K562 (cell line): Measurements from ENCODE around the gene MTMR10. TPM values are rescaled to one million over a fixed set of nuclear protein-coding genes. Genes with fewer than 3 reads are reported as not detected.

ENCODE experiments used
- CBX8 ChIP-seq: fragments of 200-600 bp; sonication (generic); IDR thresholded peaks from 2 replicates; pipeline ENCODE4 v1.6.1; 2012; ENCODE audit warnings: borderline replicate concordance, mixed run types, low read depth, mild to moderate bottlenecking, moderate library complexity, mixed read lengths, low read length, control low read depth, inconsistent platforms; ENCODE audit not compliant: poor library complexity, severe bottlenecking; ENCODE audit errors: extremely low read depth
- CHD2 ChIP-seq: IDR thresholded peaks from 2 replicates; pipeline ENCODE4 v1.6.1; 2011; ENCODE audit warnings: low read depth, low read length
- ILK ChIP-seq: fragments of 450-650 bp; IDR thresholded peaks from 2 replicates; pipeline ENCODE4 v1.6.1; 2016; ENCODE audit warnings: missing genetic modification characterization, low read depth, mild to moderate bottlenecking, missing compliant biosample characterization, moderate library complexity, borderline replicate concordance
- JUNB ChIP-seq: fragments of 450-650 bp; formaldehyde crosslinking; conservative IDR thresholded peaks from 2 replicates; pipeline ENCODE4 v1.4.0; 2020; ENCODE audit warnings: mild to moderate bottlenecking
- NONO ChIP-seq, 2 experiments: fragments of 200-400 bp in 1 of 2; fragments of 450-650 bp in 1 of 2; formaldehyde crosslinking in 1 of 2; IDR thresholded peaks; 2 replicates each; pipeline ENCODE4 v1.6.1; 2017; ENCODE audit warnings: low read depth in 2 of 2, mild to moderate bottlenecking in 2 of 2, moderate library complexity in 2 of 2, low read length in 1 of 2
- TAF9B ChIP-seq: fragments of 450-650 bp; IDR thresholded peaks from 2 replicates; pipeline ENCODE4 v1.6.1; 2018; ENCODE audit warnings: mild to moderate bottlenecking; ENCODE audit not compliant: partially characterized antibody
- XRCC4 ChIP-seq: IDR thresholded peaks from one replicate; pipeline ENCODE4 v1.6.1; 2011; ENCODE audit not compliant: insufficient read depth, insufficient read length; ENCODE audit errors: extremely low read depth
- ZNF780A ChIP-seq: fragments of 250-450 bp; sonication (Bioruptor Pico); IDR thresholded peaks from 2 replicates; pipeline ENCODE4 v1.5.0; 2021; ENCODE audit warnings: mild to moderate bottlenecking
- ZSCAN32 ChIP-seq: fragments of 450-650 bp; formaldehyde crosslinking; IDR thresholded peaks from 2 replicates; pipeline ENCODE4 v1.4.0; 2020; ENCODE audit warnings: mild to moderate bottlenecking, moderate library complexity
- polyA plus RNA-seq, 8 experiments: library from polyadenylated mRNA; depleted of rRNA in 4 of 8; stranded (reverse) in 5 of 8; unstranded in 3 of 8; fragments of >200 nt; fragmentation: Nextera tagmentation in 2 of 8; fragmentation: Illumina TruSeq in 1 of 8; extraction: Ambion mirVana in 2 of 8; extraction: Trizol in 1 of 8; gene quantifications; 2 replicates each; pipeline versions ENCODE4 v1.2.1 to v1.2.3, GENCODE V29; 2011 to 2014; ENCODE audit warnings: inconsistent platforms in 1 of 8, missing spikeins in 1 of 8
- total RNA-seq, 7 experiments: library from RNA; depleted of rRNA in 6 of 7; stranded (reverse); fragments of >200 nt in 6 of 7; fragmentation: Illumina TruSeq in 2 of 7; extraction: Trizol in 2 of 7; gene quantifications; 2 replicates each; pipeline versions ENCODE4 v1.2.1 to v1.2.3, GENCODE V29; 2011 to 2021; ENCODE audit warnings: low replicate concordance in 1 of 7
- TF ChIP-seq, protein P1 (sequence below), 2 experiments: IDR thresholded peaks in 1 of 2; conservative IDR thresholded peaks in 1 of 2; 2 replicates each; pipeline ENCODE4 v1.6.1; 2016; ENCODE audit warnings: low read depth in 2 of 2, mild to moderate bottlenecking in 1 of 2, missing compliant biosample characterization in 1 of 2, missing genetic modification characterization in 1 of 2, moderate library complexity in 1 of 2
- TF ChIP-seq, protein P2 (sequence below): fragments of 200-800 bp; sonication (Bioruptor generic); IDR thresholded peaks from 2 replicates; pipeline ENCODE4 v1.6.1; 2016; ENCODE audit warnings: missing genetic modification characterization, missing compliant biosample characterization
- TF ChIP-seq, protein P3 (sequence below): sonication (generic); formaldehyde crosslinking; IDR thresholded peaks from 2 replicates; pipeline ENCODE4 v1.8.1; 2022; ENCODE audit warnings: missing genetic modification reagents
- TF ChIP-seq, protein P4 (sequence below): fragments of 200-800 bp; sonication (Bioruptor generic); IDR thresholded peaks from 2 replicates; pipeline ENCODE4 v1.6.1; 2017; ENCODE audit warnings: missing genetic modification characterization, missing compliant biosample characterization
- TF ChIP-seq, protein P5 (sequence below): IDR thresholded peaks from 3 replicates; pipeline ENCODE4 v1.6.1; 2011; ENCODE audit warnings: borderline replicate concordance, mild to moderate bottlenecking; ENCODE audit not compliant: insufficient read length, insufficient read depth

The MTMR10 gene
- total and polyA plus RNA-seq, 9 of the 15 experiments (the other 6 are each of a cell fraction or from before 2014, with no cell fraction given) = 1.6 to 6.8 (median 4.8) TPM

DNA sequence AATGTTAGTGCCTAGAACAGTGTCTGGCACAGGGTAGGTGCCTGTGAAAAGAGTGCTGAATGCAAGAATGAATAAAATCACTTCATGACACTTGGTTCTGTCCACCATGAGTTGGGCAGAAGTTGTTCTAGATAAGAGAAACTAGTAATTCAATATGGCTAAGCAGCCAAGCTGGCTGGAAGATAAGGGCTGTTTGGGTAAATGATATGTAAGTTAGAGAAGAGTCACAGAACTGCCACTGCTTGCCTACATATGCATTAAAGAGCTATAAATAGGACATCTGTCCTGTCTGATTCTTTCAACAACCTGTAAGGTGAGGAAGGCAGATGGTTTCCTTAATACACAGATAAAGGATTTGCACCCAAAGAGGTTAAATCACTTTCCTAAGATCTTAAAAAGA lies 13.1 kb downstream of the MTMR10 start (continued):
- TF ChIP-seq, protein P1, sequence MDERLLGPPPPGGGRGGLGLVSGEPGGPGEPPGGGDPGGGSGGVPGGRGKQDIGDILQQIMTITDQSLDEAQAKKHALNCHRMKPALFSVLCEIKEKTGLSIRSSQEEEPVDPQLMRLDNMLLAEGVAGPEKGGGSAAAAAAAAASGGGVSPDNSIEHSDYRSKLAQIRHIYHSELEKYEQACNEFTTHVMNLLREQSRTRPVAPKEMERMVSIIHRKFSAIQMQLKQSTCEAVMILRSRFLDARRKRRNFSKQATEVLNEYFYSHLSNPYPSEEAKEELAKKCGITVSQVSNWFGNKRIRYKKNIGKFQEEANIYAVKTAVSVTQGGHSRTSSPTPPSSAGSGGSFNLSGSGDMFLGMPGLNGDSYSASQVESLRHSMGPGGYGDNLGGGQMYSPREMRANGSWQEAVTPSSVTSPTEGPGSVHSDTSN (CRISPR knock-in tag; IDR thresholded peaks at IDR 0.05; ENCODE audit: low read depth) = no peak
- TF ChIP-seq, protein P1 (tag; conservative IDR thresholded peaks at IDR 0.05; ENCODE audit: low read depth) = peak; percentile 71
- TF ChIP-seq TAF9B (no peak), ILK (tag) (no peak), CHD2 (no peak), ZSCAN32 (CRISPR knock-in tag) (no peak), CBX8 (no peak), JUNB (CRISPR knock-in tag) (no peak), NONO (IDR thresholded peaks at IDR 0.05; ENCODE audit: low read depth in 2 of 2, low read length in 1 of 2) (no peak), ZNF780A (CRISPR knock-in tag) (no peak), XRCC4 (no peak)
- TF ChIP-seq, protein P2, sequence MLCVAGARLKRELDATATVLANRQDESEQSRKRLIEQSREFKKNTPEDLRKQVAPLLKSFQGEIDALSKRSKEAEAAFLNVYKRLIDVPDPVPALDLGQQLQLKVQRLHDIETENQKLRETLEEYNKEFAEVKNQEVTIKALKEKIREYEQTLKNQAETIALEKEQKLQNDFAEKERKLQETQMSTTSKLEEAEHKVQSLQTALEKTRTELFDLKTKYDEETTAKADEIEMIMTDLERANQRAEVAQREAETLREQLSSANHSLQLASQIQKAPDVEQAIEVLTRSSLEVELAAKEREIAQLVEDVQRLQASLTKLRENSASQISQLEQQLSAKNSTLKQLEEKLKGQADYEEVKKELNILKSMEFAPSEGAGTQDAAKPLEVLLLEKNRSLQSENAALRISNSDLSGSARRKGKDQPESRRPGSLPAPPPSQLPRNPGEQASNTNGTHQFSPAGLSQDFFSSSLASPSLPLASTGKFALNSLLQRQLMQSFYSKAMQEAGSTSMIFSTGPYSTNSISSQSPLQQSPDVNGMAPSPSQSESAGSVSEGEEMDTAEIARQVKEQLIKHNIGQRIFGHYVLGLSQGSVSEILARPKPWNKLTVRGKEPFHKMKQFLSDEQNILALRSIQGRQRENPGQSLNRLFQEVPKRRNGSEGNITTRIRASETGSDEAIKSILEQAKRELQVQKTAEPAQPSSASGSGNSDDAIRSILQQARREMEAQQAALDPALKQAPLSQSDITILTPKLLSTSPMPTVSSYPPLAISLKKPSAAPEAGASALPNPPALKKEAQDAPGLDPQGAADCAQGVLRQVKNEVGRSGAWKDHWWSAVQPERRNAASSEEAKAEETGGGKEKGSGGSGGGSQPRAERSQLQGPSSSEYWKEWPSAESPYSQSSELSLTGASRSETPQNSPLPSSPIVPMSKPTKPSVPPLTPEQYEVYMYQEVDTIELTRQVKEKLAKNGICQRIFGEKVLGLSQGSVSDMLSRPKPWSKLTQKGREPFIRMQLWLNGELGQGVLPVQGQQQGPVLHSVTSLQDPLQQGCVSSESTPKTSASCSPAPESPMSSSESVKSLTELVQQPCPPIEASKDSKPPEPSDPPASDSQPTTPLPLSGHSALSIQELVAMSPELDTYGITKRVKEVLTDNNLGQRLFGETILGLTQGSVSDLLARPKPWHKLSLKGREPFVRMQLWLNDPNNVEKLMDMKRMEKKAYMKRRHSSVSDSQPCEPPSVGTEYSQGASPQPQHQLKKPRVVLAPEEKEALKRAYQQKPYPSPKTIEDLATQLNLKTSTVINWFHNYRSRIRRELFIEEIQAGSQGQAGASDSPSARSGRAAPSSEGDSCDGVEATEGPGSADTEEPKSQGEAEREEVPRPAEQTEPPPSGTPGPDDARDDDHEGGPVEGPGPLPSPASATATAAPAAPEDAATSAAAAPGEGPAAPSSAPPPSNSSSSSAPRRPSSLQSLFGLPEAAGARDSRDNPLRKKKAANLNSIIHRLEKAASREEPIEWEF = 0 out of 2 replicates have a peak, but pooled peaks have one; percentile 27
- TF ChIP-seq, protein P3, sequence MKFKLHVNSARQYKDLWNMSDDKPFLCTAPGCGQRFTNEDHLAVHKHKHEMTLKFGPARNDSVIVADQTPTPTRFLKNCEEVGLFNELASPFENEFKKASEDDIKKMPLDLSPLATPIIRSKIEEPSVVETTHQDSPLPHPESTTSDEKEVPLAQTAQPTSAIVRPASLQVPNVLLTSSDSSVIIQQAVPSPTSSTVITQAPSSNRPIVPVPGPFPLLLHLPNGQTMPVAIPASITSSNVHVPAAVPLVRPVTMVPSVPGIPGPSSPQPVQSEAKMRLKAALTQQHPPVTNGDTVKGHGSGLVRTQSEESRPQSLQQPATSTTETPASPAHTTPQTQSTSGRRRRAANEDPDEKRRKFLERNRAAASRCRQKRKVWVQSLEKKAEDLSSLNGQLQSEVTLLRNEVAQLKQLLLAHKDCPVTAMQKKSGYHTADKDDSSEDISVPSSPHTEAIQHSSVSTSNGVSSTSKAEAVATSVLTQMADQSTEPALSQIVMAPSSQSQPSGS = no peak
- TF ChIP-seq, protein P4, sequence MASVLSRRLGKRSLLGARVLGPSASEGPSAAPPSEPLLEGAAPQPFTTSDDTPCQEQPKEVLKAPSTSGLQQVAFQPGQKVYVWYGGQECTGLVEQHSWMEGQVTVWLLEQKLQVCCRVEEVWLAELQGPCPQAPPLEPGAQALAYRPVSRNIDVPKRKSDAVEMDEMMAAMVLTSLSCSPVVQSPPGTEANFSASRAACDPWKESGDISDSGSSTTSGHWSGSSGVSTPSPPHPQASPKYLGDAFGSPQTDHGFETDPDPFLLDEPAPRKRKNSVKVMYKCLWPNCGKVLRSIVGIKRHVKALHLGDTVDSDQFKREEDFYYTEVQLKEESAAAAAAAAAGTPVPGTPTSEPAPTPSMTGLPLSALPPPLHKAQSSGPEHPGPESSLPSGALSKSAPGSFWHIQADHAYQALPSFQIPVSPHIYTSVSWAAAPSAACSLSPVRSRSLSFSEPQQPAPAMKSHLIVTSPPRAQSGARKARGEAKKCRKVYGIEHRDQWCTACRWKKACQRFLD (CRISPR knock-in tag) = peak; percentile 92
- TF ChIP-seq, protein P5, sequence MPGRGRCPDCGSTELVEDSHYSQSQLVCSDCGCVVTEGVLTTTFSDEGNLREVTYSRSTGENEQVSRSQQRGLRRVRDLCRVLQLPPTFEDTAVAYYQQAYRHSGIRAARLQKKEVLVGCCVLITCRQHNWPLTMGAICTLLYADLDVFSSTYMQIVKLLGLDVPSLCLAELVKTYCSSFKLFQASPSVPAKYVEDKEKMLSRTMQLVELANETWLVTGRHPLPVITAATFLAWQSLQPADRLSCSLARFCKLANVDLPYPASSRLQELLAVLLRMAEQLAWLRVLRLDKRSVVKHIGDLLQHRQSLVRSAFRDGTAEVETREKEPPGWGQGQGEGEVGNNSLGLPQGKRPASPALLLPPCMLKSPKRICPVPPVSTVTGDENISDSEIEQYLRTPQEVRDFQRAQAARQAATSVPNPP = no peak
